GM23338 (cell line): ENCODE measurements around the gene C16orf78. TPM values are rescaled to one million over a fixed set of nuclear protein-coding genes. Genes with fewer than 3 reads are reported as not detected.

Source experiments
- ATAC-seq: fragments of 200-7000 bp; cut with Tn5 transposase; 3 replicates; pipeline ENCODE4 v1.9.1; 2020
- DNase-seq: peaks from one replicate; pipeline ENCODE4 v3.0.0-alpha.2; 2015; ENCODE audit warnings: low spot score
- H2AFZ ChIP-seq: fragments of 200-600 bp; sonication (generic); 2 replicates; pipeline ENCODE4 v1.8.0; 2016; ENCODE audit warnings: antibody characterized with exemption, mild to moderate bottlenecking, moderate library complexity
- H3F3A ChIP-seq: fragments of 200-600 bp; sonication (generic); replicated peaks from 2 replicates; pipeline ENCODE4 v1.8.0; 2017; ENCODE audit warnings: antibody characterized with exemption, mixed run types, low read depth
- H3K27ac ChIP-seq: fragments of 200-600 bp; sonication (generic); 2 replicates; pipeline ENCODE4 v1.6.1; 2016; ENCODE audit warnings: low read depth
- H3K27me3 ChIP-seq: fragments of 200-600 bp; sonication (generic); 2 replicates; pipeline ENCODE4 v1.8.0; 2016; ENCODE audit warnings: mild to moderate bottlenecking, mixed run types, moderate library complexity; ENCODE audit not compliant: insufficient read depth
- H3K36me3 ChIP-seq: fragments of 200-600 bp; sonication (generic); 2 replicates; pipeline ENCODE4 v1.8.0; 2016; ENCODE audit warnings: mild to moderate bottlenecking; ENCODE audit not compliant: insufficient read depth
- H3K4me1 ChIP-seq: fragments of 200-600 bp; sonication (generic); 2 replicates; pipeline ENCODE4 v1.8.0; 2016; ENCODE audit warnings: mild to moderate bottlenecking, moderate library complexity; ENCODE audit not compliant: insufficient read depth
- H3K4me2 ChIP-seq: fragments of 200-600 bp; sonication (generic); 2 replicates; pipeline ENCODE4 v1.7.1; 2017; ENCODE audit warnings: mixed run types
- H3K4me3 ChIP-seq: fragments of 200-600 bp; sonication (generic); 2 replicates; pipeline ENCODE4 v1.6.1; 2016; ENCODE audit warnings: mixed run types
- H3K79me2 ChIP-seq: fragments of 200-600 bp; sonication (generic); replicated peaks from 2 replicates; pipeline ENCODE4 v1.8.0; 2017; ENCODE audit warnings: mild to moderate bottlenecking; ENCODE audit not compliant: insufficient read depth
- H3K9me2 ChIP-seq: fragments of 200-600 bp; sonication (generic); 2 replicates; pipeline ENCODE4 v1.8.0; 2017; ENCODE audit not compliant: insufficient read depth
- H4K20me1 ChIP-seq: fragments of 200-600 bp; sonication (generic); replicated peaks from 2 replicates; pipeline ENCODE4 v1.8.0; 2017; ENCODE audit warnings: mild to moderate bottlenecking; ENCODE audit not compliant: insufficient read depth
- H3K27ac Mint-ChIP-seq: 2 replicates; pipeline ENCODE4 v1.8.0; 2020; ENCODE audit warnings: inconsistent platforms, mild to moderate bottlenecking, moderate library complexity, mixed read lengths
- H3K27me3 Mint-ChIP-seq: 3 replicates; pipeline ENCODE4 v1.8.0; 2022; ENCODE audit warnings: low read depth, mild to moderate bottlenecking, moderate library complexity, mixed read lengths, inconsistent platforms; ENCODE audit not compliant: insufficient read depth, poor library complexity
- H3K36me3 Mint-ChIP-seq: 3 replicates; pipeline ENCODE4 v1.8.0; 2021; ENCODE audit warnings: low read depth, mild to moderate bottlenecking, inconsistent platforms, moderate library complexity, mixed read lengths
- H3K4me1 Mint-ChIP-seq: 3 replicates; pipeline ENCODE4 v1.8.0; 2020; ENCODE audit warnings: mild to moderate bottlenecking, inconsistent platforms, mixed read lengths
- H3K4me3 Mint-ChIP-seq: 3 replicates; pipeline ENCODE4 v1.8.0; 2021; ENCODE audit warnings: moderate library complexity, mild to moderate bottlenecking, inconsistent platforms, mixed read lengths
- H3K9me3 Mint-ChIP-seq: 3 replicates; pipeline ENCODE4 v1.8.0; 2020; ENCODE audit warnings: moderate library complexity, mild to moderate bottlenecking, inconsistent platforms, mixed read lengths
- CTCF ChIP-seq, 2 experiments: fragments of 200-600 bp in 1 of 2; sonication (generic) in 1 of 2; conservative IDR thresholded peaks; 2 replicates each; pipeline versions ENCODE4 v1.5.1 to v1.6.1; 2016 to 2017; ENCODE audit warnings: antibody characterized with exemption in 2 of 2, low read depth in 2 of 2, mild to moderate bottlenecking in 2 of 2, moderate library complexity in 1 of 2
- EZH2phosphoT487 ChIP-seq: fragments of 200-600 bp; sonication (generic); IDR thresholded peaks from one replicate; pipeline ENCODE4 v1.8.1; 2018; ENCODE audit warnings: antibody characterized with exemption; ENCODE audit not compliant: unreplicated experiment
- JUNB ChIP-seq: IDR thresholded peaks from one replicate; pipeline ENCODE4 v1.6.1; 2016; ENCODE audit warnings: antibody characterized with exemption; ENCODE audit not compliant: unreplicated experiment
- STAT1 ChIP-seq: IDR thresholded peaks from one replicate; pipeline ENCODE4 v1.6.1; 2016; ENCODE audit warnings: antibody characterized with exemption; ENCODE audit not compliant: unreplicated experiment
- polyA plus RNA-seq: library from polyadenylated mRNA; unstranded; fragments of >200 nt; fragmentation: Nextera tagmentation; extraction: Ambion mirVana; gene quantifications from 2 replicates; pipeline ENCODE4 v1.2.1, GENCODE V29; 2016
- total RNA-seq: library from RNA; depleted of rRNA; stranded (reverse); fragments of >200 nt; shearing (Covaris generic); gene quantifications from 2 replicates; pipeline ENCODE4 v1.2.3, GENCODE V29; 2014
- TF ChIP-seq, protein P1 (sequence below): fragments of 250-450 bp; sonication (Bioruptor Pico); IDR thresholded peaks from 2 replicates; pipeline ENCODE4 v1.5.0; 2020; ENCODE audit warnings: mild to moderate bottlenecking, moderate library complexity
- TF ChIP-seq, protein P2 (sequence below): IDR thresholded peaks from 2 replicates; pipeline ENCODE4 v1.6.1; 2016; ENCODE audit warnings: antibody characterized with exemption
- TF ChIP-seq, protein P3 (sequence below): IDR thresholded peaks from one replicate; pipeline ENCODE4 v1.6.1; 2018; ENCODE audit warnings: antibody characterized with exemption; ENCODE audit not compliant: unreplicated experiment

The C16orf78 gene
- total and polyA plus RNA-seq, 2 experiments from 2014 or later, result not detected

GRCh38 chr16:49343291-49343690 lies 30.3 kb upstream of the C16orf78 start:
- H3K4me3 Mint-ChIP-seq, result no peak overlapping the region
- DNase-seq (no peak), ATAC-seq (no peak)
- H3K36me3 ChIP-seq, result no peaks in the 10 kb centered on the region
- H3K9me3 Mint-ChIP-seq, result no peaks in the 10 kb centered on the region
- H3K9me2 ChIP-seq, result no peaks in the 10 kb centered on the region
- no peaks in the 10 kb centered on the region for H3K36me3 Mint-ChIP-seq
- no peak for TF ChIP-seq STAT1
- TF ChIP-seq, protein P1, sequence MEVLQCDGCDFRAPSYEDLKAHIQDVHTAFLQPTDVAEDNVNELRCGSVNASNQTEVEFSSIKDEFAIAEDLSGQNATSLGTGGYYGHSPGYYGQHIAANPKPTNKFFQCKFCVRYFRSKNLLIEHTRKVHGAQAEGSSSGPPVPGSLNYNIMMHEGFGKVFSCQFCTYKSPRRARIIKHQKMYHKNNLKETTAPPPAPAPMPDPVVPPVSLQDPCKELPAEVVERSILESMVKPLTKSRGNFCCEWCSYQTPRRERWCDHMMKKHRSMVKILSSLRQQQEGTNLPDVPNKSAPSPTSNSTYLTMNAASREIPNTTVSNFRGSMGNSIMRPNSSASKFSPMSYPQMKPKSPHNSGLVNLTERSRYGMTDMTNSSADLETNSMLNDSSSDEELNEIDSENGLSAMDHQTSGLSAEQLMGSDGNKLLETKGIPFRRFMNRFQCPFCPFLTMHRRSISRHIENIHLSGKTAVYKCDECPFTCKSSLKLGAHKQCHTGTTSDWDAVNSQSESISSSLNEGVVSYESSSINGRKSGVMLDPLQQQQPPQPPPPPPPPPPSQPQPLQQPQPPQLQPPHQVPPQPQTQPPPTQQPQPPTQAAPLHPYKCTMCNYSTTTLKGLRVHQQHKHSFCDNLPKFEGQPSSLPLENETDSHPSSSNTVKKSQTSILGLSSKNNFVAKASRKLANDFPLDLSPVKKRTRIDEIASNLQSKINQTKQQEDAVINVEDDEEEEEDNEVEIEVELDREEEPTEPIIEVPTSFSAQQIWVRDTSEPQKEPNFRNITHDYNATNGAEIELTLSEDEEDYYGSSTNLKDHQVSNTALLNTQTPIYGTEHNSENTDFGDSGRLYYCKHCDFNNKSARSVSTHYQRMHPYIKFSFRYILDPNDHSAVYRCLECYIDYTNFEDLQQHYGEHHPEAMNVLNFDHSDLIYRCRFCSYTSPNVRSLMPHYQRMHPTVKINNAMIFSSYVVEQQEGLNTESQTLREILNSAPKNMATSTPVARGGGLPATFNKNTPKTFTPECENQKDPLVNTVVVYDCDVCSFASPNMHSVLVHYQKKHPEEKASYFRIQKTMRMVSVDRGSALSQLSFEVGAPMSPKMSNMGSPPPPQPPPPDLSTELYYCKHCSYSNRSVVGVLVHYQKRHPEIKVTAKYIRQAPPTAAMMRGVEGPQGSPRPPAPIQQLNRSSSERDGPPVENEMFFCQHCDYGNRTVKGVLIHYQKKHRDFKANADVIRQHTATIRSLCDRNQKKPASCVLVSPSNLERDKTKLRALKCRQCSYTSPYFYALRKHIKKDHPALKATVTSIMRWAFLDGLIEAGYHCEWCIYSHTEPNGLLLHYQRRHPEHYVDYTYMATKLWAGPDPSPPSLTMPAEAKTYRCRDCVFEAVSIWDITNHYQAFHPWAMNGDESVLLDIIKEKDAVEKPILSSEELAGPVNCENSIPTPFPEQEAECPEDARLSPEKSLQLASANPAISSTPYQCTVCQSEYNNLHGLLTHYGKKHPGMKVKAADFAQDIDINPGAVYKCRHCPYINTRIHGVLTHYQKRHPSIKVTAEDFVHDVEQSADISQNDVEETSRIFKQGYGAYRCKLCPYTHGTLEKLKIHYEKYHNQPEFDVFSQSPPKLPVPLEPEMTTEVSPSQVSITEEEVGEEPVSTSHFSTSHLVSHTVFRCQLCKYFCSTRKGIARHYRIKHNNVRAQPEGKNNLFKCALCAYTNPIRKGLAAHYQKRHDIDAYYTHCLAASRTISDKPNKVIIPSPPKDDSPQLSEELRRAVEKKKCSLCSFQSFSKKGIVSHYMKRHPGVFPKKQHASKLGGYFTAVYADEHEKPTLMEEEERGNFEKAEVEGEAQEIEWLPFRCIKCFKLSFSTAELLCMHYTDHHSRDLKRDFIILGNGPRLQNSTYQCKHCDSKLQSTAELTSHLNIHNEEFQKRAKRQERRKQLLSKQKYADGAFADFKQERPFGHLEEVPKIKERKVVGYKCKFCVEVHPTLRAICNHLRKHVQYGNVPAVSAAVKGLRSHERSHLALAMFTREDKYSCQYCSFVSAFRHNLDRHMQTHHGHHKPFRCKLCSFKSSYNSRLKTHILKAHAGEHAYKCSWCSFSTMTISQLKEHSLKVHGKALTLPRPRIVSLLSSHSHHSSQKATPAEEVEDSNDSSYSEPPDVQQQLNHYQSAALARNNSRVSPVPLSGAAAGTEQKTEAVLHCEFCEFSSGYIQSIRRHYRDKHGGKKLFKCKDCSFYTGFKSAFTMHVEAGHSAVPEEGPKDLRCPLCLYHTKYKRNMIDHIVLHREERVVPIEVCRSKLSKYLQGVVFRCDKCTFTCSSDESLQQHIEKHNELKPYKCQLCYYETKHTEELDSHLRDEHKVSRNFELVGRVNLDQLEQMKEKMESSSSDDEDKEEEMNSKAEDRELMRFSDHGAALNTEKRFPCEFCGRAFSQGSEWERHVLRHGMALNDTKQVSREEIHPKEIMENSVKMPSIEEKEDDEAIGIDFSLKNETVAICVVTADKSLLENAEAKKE (CRISPR knock-in tag), result no peak
- TF ChIP-seq, protein P2, sequence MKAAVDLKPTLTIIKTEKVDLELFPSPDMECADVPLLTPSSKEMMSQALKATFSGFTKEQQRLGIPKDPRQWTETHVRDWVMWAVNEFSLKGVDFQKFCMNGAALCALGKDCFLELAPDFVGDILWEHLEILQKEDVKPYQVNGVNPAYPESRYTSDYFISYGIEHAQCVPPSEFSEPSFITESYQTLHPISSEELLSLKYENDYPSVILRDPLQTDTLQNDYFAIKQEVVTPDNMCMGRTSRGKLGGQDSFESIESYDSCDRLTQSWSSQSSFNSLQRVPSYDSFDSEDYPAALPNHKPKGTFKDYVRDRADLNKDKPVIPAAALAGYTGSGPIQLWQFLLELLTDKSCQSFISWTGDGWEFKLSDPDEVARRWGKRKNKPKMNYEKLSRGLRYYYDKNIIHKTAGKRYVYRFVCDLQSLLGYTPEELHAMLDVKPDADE, result no peak
- H3K27ac ChIP-seq, result no peak overlapping the region
- H3K27me3 ChIP-seq, result no peaks in the 10 kb centered on the region
- no peak overlapping the region for H3K27ac Mint-ChIP-seq
- H3K4me3 ChIP-seq, result no peak overlapping the region
- no peaks in the 10 kb centered on the region for H3K79me2 ChIP-seq
- no peak overlapping the region for H3K4me2 ChIP-seq
- no peaks in the 10 kb centered on the region for H4K20me1 ChIP-seq
- H3F3A ChIP-seq, result no peaks in the 10 kb centered on the region
- H2AFZ ChIP-seq, result no peak overlapping the region
- peaks cover 6% of the 10 kb centered on the region for H3K27me3 Mint-ChIP-seq
- H3K4me1 Mint-ChIP-seq, result no peaks in the 10 kb centered on the region
- H3K4me1 ChIP-seq, result no peaks in the 10 kb centered on the region

DNA sequence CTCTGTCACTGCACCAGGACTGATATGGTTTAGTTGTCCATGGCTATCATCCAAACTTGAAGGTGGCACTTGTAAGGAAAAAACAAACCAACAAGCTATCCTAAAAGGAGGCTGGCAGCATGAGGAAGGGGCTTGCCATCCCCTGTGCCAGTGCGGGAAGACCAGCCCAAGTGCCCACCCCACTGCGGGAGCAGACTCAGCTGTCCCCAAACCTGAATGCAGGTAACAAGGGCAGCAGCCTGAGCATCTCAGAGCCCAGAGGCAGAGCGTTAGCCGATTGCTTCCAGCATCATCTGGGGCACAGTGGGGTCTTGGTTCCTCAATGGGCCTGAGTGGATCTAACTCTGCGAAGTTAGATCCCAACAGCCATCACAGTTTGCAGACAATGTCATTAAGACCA lies 29.2 kb upstream of the C16orf78 start:
- no peak for DNase-seq
- no peaks in the 10 kb centered on the region for H4K20me1 ChIP-seq
- H2AFZ ChIP-seq, result no peak overlapping the region
- no peak overlapping the region for H3K4me2 ChIP-seq
- no peaks in the 10 kb centered on the region for H3K27me3 ChIP-seq
- no peak for TF ChIP-seq CTCF (conservative IDR thresholded peaks at IDR 0.05; ENCODE audit: low read depth in 2 of 2)
- no peak for TF ChIP-seq EZH2phosphoT487
- TF ChIP-seq, protein P3, sequence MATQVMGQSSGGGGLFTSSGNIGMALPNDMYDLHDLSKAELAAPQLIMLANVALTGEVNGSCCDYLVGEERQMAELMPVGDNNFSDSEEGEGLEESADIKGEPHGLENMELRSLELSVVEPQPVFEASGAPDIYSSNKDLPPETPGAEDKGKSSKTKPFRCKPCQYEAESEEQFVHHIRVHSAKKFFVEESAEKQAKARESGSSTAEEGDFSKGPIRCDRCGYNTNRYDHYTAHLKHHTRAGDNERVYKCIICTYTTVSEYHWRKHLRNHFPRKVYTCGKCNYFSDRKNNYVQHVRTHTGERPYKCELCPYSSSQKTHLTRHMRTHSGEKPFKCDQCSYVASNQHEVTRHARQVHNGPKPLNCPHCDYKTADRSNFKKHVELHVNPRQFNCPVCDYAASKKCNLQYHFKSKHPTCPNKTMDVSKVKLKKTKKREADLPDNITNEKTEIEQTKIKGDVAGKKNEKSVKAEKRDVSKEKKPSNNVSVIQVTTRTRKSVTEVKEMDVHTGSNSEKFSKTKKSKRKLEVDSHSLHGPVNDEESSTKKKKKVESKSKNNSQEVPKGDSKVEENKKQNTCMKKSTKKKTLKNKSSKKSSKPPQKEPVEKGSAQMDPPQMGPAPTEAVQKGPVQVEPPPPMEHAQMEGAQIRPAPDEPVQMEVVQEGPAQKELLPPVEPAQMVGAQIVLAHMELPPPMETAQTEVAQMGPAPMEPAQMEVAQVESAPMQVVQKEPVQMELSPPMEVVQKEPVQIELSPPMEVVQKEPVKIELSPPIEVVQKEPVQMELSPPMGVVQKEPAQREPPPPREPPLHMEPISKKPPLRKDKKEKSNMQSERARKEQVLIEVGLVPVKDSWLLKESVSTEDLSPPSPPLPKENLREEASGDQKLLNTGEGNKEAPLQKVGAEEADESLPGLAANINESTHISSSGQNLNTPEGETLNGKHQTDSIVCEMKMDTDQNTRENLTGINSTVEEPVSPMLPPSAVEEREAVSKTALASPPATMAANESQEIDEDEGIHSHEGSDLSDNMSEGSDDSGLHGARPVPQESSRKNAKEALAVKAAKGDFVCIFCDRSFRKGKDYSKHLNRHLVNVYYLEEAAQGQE, result no peak
- no peak for TF ChIP-seq JUNB
- Mint-ChIP-seq H3K4me1 (no peaks in the 10 kb centered on the region), H3K4me3 (no peak overlapping the region), H3K9me3 (no peaks in the 10 kb centered on the region), H3K27me3 (peaks cover 6% of the 10 kb centered on the region), H3K36me3 (no peaks in the 10 kb centered on the region), H3K27ac (no peak overlapping the region)
- no peak overlapping the region for H3K27ac ChIP-seq
- H3K36me3 ChIP-seq, result no peaks in the 10 kb centered on the region
- H3F3A ChIP-seq, result no peaks in the 10 kb centered on the region
- H3K79me2 ChIP-seq, result no peaks in the 10 kb centered on the region
- no peak overlapping the region for H3K4me3 ChIP-seq
- H3K9me2 ChIP-seq, result no peaks in the 10 kb centered on the region
- H3K4me1 ChIP-seq, result no peaks in the 10 kb centered on the region
- ATAC-seq, result no peak
